HepG2 (cell line): ENCODE results near the gene CCDC157. TPM values are rescaled to one million over a fixed set of nuclear protein-coding genes. Genes with fewer than 3 reads are reported as not detected.

Experiments used
- ASH2L ChIP-seq: fragments of 300-600, 200-600 bp; sonication (generic); IDR thresholded peaks from 2 replicates; pipeline ENCODE4 v1.7.0; 2017; ENCODE audit warnings: low read depth, mild to moderate bottlenecking, moderate library complexity, mixed read lengths, low read length; ENCODE audit not compliant: insufficient read length
- ELF3 ChIP-seq: IDR thresholded peaks from 2 replicates; pipeline ENCODE4 v1.6.1; 2016; ENCODE audit warnings: missing genetic modification reagents, missing compliant biosample characterization
- FOXK1 ChIP-seq: sonication (generic); formaldehyde crosslinking; IDR thresholded peaks from 2 replicates; pipeline ENCODE4 v1.4.0; 2020; ENCODE audit warnings: low read depth, missing genetic modification reagents, borderline replicate concordance
- HMG20A ChIP-seq: IDR thresholded peaks from 2 replicates; pipeline ENCODE4 v1.6.1; 2016; ENCODE audit warnings: borderline replicate concordance
- KDM1A ChIP-seq: IDR thresholded peaks from 2 replicates; pipeline ENCODE4 v1.6.1; 2016; ENCODE audit warnings: missing compliant biosample characterization
- MTA1 ChIP-seq: sonication (generic); formaldehyde crosslinking; IDR thresholded peaks from 2 replicates; pipeline ENCODE4 v1.4.0; 2020; ENCODE audit warnings: missing genetic modification reagents, mild to moderate bottlenecking, borderline replicate concordance
- MXD4 ChIP-seq: IDR thresholded peaks from 2 replicates; pipeline ENCODE4 v1.6.1; 2016; ENCODE audit warnings: mild to moderate bottlenecking, missing biosample characterization, missing genetic modification reagents
- NFATC3 ChIP-seq: sonication (generic); formaldehyde crosslinking; IDR thresholded peaks from 2 replicates; pipeline ENCODE4 v1.5.1; 2020; ENCODE audit warnings: mild to moderate bottlenecking, missing genetic modification reagents
- ONECUT2 ChIP-seq: sonication (generic); formaldehyde crosslinking; IDR thresholded peaks from 2 replicates; pipeline ENCODE4 v1.4.0; 2020; ENCODE audit warnings: missing genetic modification reagents
- ZNF382 ChIP-seq: sonication (generic); formaldehyde crosslinking; IDR thresholded peaks from 2 replicates; pipeline ENCODE4 v1.5.0; 2020; ENCODE audit warnings: missing genetic modification reagents, mild to moderate bottlenecking, borderline replicate concordance
- ZNF446 ChIP-seq: sonication (generic); formaldehyde crosslinking; IDR thresholded peaks from 2 replicates; pipeline ENCODE4 v1.5.0; 2020; ENCODE audit warnings: mild to moderate bottlenecking, missing genetic modification reagents
- ZNF496 ChIP-seq: sonication (generic); formaldehyde crosslinking; IDR thresholded peaks from 2 replicates; pipeline ENCODE4 v1.8.1; 2023; ENCODE audit warnings: mild to moderate bottlenecking, moderate library complexity, missing genetic modification reagents; ENCODE audit not compliant: insufficient replicate concordance
- ZNF780A ChIP-seq: sonication (generic); formaldehyde crosslinking; IDR thresholded peaks from 2 replicates; pipeline ENCODE4 v1.8.0; 2022; ENCODE audit warnings: mild to moderate bottlenecking, missing genetic modification reagents, moderate library complexity
- ZNF788 ChIP-seq: sonication (generic); formaldehyde crosslinking; IDR thresholded peaks from 2 replicates; pipeline ENCODE4 v1.5.0; 2020; ENCODE audit warnings: mild to moderate bottlenecking, missing genetic modification reagents, borderline replicate concordance
- ZNF883 ChIP-seq: sonication (generic); formaldehyde crosslinking; IDR thresholded peaks from 2 replicates; pipeline ENCODE4 v1.5.1; 2020; ENCODE audit warnings: mild to moderate bottlenecking, missing genetic modification reagents; ENCODE audit errors: not compliant biosample characterization
- polyA plus RNA-seq, 8 experiments: library from polyadenylated mRNA; depleted of rRNA in 3 of 8; stranded (reverse) in 7 of 8; unstranded in 1 of 8; fragments of >200 nt; fragmentation: Illumina TruSeq in 4 of 8; extraction: Trizol in 4 of 8; gene quantifications; 2 replicates each; pipeline versions ENCODE4 v1.2.1 to v1.2.3, GENCODE V29; 2011 to 2016; ENCODE audit warnings: low read depth in 4 of 8, missing spikeins in 1 of 8, mixed read lengths in 1 of 8; ENCODE audit not compliant: insufficient read depth in 1 of 8
- total RNA-seq, 5 experiments: library from RNA; depleted of rRNA; stranded (reverse); fragments of >200 nt; fragmentation: Illumina TruSeq; extraction: Trizol; gene quantifications; 2 replicates each; pipeline ENCODE4 v1.2.3, GENCODE V29; 2016; ENCODE audit warnings: low read depth in 1 of 5
- TF ChIP-seq, protein P1 (sequence below): sonication (generic); formaldehyde crosslinking; IDR thresholded peaks from 2 replicates; pipeline ENCODE4 v1.5.1; 2020; ENCODE audit warnings: mild to moderate bottlenecking, missing genetic modification reagents
- TF ChIP-seq, protein P2 (sequence below): sonication (generic); formaldehyde crosslinking; IDR thresholded peaks from 2 replicates; pipeline ENCODE4 v1.4.0; 2020; ENCODE audit warnings: missing genetic modification reagents, mild to moderate bottlenecking, borderline replicate concordance
- TF ChIP-seq, protein P3 (sequence below): sonication (generic); formaldehyde crosslinking; IDR thresholded peaks from 2 replicates; pipeline ENCODE4 v1.5.1; 2020; ENCODE audit warnings: missing genetic modification reagents, mild to moderate bottlenecking, borderline replicate concordance
- TF ChIP-seq, protein P4 (sequence below): sonication (generic); formaldehyde crosslinking; IDR thresholded peaks from 2 replicates; pipeline ENCODE4 v1.8.0; 2022; ENCODE audit warnings: missing genetic modification reagents, mild to moderate bottlenecking, moderate library complexity, borderline replicate concordance

CCDC157 gene
- total and polyA plus RNA-seq, 2 of the 13 experiments (the other 11 are each of a cell fraction or from before 2014, with no cell fraction given) = 1.4 to 1.6 TPM

DNA sequence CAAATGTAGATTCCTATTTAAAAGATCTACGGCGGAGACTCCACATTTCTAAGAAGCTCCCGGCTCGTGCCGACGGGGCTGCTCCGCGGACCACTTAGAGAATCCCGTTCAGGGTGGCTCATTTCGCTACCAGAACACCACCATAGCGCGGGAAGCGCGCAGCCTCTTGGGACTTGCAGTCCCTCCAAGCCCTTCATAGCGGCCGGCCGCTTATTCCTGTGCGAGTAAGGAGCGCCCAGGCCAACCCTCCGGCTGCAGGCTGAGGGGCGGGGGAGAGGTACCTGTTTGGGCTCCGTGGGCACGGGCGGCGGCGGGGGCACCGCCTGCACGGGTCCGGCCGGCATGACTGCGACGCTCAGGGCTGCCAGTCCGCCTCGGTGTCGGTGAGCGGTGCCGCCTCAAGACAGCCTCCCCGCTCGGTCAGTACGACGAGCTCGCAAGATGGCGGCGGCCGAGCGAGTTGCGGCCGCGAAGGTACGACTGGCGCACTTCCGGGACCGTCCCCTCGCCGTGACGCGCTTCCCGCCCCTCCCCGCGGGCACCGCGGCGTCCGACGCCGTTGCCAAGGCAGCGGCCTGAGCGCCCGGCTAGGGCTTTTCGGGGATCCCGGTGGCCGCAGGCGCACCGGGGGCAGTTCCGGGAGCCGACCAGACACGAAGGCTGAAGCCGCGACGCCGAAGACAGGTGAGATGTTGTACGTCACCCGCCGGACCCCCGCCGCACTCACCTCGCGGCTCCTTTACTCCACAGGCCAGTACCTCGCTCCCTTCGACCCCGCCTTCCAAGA lies at the start of gene CCDC157, which contains the start of gene SF3A1 (continued):
- TF ChIP-seq, protein P1, sequence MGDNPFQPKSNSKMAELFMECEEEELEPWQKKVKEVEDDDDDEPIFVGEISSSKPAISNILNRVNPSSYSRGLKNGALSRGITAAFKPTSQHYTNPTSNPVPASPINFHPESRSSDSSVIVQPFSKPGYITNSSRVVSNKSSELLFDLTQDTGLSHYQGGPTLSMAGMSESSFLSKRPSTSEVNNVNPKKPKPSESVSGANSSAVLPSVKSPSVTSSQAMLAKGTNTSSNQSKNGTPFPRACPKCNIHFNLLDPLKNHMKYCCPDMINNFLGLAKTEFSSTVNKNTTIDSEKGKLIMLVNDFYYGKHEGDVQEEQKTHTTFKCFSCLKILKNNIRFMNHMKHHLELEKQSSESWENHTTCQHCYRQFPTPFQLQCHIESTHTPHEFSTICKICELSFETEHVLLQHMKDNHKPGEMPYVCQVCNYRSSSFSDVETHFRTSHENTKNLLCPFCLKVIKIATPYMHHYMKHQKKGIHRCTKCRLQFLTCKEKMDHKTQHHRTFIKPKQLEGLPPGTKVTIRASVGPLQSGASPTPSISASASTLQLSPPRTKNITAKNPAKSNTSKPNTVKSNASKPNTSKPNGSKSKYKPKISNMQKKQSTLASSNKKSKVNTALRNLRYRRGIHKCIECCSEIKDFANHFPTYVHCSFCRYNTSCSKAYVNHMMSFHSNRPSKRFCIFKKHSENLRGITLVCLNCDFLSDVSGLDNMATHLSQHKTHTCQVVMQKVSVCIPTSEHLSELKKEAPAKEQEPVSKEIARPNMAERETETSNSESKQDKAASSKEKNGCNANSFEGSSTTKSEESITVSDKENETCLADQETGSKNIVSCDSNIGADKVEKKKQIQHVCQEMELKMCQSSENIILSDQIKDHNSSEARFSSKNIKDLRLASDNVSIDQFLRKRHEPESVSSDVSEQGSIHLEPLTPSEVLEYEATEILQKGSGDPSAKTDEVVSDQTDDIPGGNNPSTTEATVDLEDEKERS (CRISPR knock-in tag) = 0 out of 2 replicates have a peak, but pooled peaks have one; percentile 39
- TF ChIP-seq HMG20A (no peak), ZNF883 (CRISPR knock-in tag) (peak; percentile 41), NFATC3 (CRISPR knock-in tag) (no peak), MTA1 (CRISPR knock-in tag) (no peak; the same call in 1 of the 2 replicates), KDM1A (no peak), ZNF788 (peak; percentile 93), ELF3 (CRISPR knock-in tag) (peak; percentile 69; the same call in 1 of the 2 replicates), ZNF446 (CRISPR knock-in tag) (0 out of 2 replicates have a peak, but pooled peaks have one; percentile 68), ASH2L (peak; percentile 93), ZNF496 (no peak), MXD4 (peak; percentile 65), ONECUT2 (CRISPR knock-in tag) (0 out of 2 replicates have a peak, but pooled peaks have one; percentile 27), ZNF780A (CRISPR knock-in tag) (no peak), ZNF382 (CRISPR knock-in tag) (no peak), FOXK1 (CRISPR knock-in tag) (peak; percentile 43; the same call in 1 of the 2 replicates)
- TF ChIP-seq, protein P2, sequence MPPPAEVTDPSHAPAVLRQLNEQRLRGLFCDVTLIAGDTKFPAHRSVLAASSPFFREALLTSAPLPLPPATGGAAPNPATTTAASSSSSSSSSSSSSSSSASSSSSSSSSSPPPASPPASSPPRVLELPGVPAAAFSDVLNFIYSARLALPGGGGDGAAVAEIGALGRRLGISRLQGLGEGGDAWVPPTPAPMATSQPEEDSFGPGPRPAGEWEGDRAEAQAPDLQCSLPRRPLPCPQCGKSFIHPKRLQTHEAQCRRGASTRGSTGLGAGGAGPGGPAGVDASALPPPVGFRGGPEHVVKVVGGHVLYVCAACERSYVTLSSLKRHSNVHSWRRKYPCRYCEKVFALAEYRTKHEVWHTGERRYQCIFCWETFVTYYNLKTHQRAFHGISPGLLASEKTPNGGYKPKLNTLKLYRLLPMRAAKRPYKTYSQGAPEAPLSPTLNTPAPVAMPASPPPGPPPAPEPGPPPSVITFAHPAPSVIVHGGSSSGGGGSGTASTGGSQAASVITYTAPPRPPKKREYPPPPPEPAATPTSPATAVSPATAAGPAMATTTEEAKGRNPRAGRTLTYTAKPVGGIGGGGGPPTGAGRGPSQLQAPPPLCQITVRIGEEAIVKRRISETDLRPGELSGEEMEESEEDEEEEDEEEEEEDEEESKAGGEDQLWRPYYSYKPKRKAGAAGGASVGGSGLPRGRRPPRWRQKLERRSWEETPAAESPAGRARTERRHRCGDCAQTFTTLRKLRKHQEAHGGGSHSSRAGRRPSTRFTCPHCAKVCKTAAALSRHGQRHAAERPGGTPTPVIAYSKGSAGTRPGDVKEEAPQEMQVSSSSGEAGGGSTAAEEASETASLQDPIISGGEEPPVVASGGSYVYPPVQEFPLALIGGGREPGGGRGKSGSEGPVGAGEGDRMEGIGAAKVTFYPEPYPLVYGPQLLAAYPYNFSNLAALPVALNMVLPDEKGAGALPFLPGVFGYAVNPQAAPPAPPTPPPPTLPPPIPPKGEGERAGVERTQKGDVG (CRISPR knock-in tag) = no peak
- TF ChIP-seq, protein P3, sequence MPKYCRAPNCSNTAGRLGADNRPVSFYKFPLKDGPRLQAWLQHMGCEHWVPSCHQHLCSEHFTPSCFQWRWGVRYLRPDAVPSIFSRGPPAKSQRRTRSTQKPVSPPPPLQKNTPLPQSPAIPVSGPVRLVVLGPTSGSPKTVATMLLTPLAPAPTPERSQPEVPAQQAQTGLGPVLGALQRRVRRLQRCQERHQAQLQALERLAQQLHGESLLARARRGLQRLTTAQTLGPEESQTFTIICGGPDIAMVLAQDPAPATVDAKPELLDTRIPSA = peak; percentile 51; the same call in 1 of the 2 replicates
- TF ChIP-seq, protein P4, sequence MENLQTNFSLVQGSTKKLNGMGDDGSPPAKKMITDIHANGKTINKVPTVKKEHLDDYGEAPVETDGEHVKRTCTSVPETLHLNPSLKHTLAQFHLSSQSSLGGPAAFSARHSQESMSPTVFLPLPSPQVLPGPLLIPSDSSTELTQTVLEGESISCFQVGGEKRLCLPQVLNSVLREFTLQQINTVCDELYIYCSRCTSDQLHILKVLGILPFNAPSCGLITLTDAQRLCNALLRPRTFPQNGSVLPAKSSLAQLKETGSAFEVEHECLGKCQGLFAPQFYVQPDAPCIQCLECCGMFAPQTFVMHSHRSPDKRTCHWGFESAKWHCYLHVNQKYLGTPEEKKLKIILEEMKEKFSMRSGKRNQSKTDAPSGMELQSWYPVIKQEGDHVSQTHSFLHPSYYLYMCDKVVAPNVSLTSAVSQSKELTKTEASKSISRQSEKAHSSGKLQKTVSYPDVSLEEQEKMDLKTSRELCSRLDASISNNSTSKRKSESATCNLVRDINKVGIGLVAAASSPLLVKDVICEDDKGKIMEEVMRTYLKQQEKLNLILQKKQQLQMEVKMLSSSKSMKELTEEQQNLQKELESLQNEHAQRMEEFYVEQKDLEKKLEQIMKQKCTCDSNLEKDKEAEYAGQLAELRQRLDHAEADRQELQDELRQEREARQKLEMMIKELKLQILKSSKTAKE (CRISPR knock-in tag) = no peak
